Measurements from ENCODE around the gene DHRS2. TPM values are rescaled to one million over a fixed set of nuclear protein-coding genes. Genes with fewer than 3 reads are reported as not detected.
"Not testable (repeated sequence)": the region's sequence is repeated elsewhere in the genome, so short reads cannot be mapped to it uniquely, and the experiment has no call there.

DHRS2 gene
- polyA plus RNA-seq, 1 donor from 2014 or later, result 1.3 TPM

DNA sequence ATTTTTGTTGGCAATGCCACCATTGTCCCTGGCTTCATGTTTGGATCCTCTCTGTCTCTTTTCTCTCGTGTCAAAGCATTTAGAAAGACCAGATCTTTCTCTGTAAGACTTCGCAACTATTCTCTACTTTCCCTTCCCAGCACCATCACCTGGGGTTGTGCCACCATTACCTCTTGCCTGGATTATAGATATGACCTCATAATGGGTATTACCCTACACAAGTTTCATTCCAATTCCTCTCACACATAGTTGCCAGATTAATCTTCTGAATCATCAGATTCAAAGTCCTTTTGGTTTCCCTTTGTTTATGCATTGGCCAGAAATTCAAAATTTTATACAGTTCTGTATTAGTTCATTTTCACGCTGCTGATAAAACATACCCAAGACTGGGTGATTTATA, 27.2 kb upstream of the DHRS2 start:
- H3K9ac ChIP-seq (ENCODE audit: low read length), result no peak overlapping the region

DNA sequence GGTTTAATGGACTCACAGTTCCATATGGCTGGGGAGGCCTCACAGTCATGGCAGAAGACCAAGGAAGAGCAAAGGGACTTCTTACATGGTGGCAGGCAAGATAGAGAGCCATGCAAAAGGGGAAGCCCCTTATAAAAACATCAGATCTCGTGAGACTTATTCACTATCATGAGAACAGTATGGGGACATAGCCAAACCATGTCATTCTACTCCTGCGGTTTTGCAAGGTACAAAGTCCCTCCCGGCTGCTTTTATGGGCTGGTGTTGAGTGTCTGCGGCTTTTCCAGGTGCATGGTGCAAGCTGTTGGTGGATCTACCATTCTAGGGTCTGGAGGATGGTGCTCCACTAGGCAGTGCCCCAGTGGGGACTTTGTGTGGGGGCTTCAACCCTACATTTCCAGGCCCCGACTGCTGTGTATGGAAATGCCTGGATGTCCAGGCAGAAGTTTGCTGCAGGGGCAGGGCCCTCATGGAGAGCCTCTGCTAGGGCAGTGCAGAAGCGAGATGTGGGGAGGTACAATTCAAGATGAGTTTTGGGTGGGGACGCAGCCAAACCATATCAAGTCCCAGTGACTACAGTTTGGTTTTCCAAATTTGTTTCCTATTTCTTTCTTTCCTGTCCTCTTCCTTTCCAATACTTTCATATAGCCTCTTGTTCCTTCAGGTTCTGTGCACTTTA, 26.6 kb upstream of the DHRS2 start:
- H2AFZ ChIP-seq (ENCODE audit: low read depth, low read length); H3K36me3 ChIP-seq (ENCODE audit: insufficient read depth, low read length); H3F3A ChIP-seq (ENCODE audit: insufficient read depth, low read length, poor library complexity, severe bottlenecking); H3K4me3 ChIP-seq (ENCODE audit: low read length); H3K4me2 ChIP-seq (ENCODE audit: low read length); H3K9me3 ChIP-seq (ENCODE audit: low read length); H3K27me3 ChIP-seq (ENCODE audit: insufficient read depth, low read depth, low read length); H3K9ac ChIP-seq (ENCODE audit: low read length); H3K9me2 ChIP-seq (ENCODE audit: insufficient read depth, low read length); H3K27ac ChIP-seq (ENCODE audit: low read length); H3K79me2 ChIP-seq (replicated peaks; ENCODE audit: insufficient read depth, low read length); H4K20me1 ChIP-seq (ENCODE audit: insufficient read depth): not testable (repeated sequence)

More for the DNA sequence above, 27.2 kb upstream of the DHRS2 start:
- TF ChIP-seq EP300 (conservative IDR thresholded peaks at IDR 0.05; ENCODE audit: poor library complexity, severe bottlenecking) (no peak), SMC3 (conservative IDR thresholded peaks at IDR 0.05; ENCODE audit: poor library complexity) (no peak), RAD21 (conservative IDR thresholded peaks at IDR 0.05) (no peak), POLR2AphosphoS5 (IDR thresholded peaks at IDR 0.05) (no peak), EZH2 (IDR thresholded peaks at IDR 0.05; ENCODE audit: borderline replicate concordance, insufficient read depth, low read length, poor library complexity, severe bottlenecking) (no peak)
- TF ChIP-seq, protein P1, sequence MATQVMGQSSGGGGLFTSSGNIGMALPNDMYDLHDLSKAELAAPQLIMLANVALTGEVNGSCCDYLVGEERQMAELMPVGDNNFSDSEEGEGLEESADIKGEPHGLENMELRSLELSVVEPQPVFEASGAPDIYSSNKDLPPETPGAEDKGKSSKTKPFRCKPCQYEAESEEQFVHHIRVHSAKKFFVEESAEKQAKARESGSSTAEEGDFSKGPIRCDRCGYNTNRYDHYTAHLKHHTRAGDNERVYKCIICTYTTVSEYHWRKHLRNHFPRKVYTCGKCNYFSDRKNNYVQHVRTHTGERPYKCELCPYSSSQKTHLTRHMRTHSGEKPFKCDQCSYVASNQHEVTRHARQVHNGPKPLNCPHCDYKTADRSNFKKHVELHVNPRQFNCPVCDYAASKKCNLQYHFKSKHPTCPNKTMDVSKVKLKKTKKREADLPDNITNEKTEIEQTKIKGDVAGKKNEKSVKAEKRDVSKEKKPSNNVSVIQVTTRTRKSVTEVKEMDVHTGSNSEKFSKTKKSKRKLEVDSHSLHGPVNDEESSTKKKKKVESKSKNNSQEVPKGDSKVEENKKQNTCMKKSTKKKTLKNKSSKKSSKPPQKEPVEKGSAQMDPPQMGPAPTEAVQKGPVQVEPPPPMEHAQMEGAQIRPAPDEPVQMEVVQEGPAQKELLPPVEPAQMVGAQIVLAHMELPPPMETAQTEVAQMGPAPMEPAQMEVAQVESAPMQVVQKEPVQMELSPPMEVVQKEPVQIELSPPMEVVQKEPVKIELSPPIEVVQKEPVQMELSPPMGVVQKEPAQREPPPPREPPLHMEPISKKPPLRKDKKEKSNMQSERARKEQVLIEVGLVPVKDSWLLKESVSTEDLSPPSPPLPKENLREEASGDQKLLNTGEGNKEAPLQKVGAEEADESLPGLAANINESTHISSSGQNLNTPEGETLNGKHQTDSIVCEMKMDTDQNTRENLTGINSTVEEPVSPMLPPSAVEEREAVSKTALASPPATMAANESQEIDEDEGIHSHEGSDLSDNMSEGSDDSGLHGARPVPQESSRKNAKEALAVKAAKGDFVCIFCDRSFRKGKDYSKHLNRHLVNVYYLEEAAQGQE (IDR thresholded peaks at IDR 0.05; ENCODE audit: borderline replicate concordance), result no peak
- TF ChIP-seq, protein P2, sequence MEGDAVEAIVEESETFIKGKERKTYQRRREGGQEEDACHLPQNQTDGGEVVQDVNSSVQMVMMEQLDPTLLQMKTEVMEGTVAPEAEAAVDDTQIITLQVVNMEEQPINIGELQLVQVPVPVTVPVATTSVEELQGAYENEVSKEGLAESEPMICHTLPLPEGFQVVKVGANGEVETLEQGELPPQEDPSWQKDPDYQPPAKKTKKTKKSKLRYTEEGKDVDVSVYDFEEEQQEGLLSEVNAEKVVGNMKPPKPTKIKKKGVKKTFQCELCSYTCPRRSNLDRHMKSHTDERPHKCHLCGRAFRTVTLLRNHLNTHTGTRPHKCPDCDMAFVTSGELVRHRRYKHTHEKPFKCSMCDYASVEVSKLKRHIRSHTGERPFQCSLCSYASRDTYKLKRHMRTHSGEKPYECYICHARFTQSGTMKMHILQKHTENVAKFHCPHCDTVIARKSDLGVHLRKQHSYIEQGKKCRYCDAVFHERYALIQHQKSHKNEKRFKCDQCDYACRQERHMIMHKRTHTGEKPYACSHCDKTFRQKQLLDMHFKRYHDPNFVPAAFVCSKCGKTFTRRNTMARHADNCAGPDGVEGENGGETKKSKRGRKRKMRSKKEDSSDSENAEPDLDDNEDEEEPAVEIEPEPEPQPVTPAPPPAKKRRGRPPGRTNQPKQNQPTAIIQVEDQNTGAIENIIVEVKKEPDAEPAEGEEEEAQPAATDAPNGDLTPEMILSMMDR (IDR thresholded peaks at IDR 0.05; ENCODE audit: poor library complexity, severe bottlenecking), result no peak
- Histone ChIP-seq H3K27ac (ENCODE audit: low read length) (no peak overlapping the region), H3K9me2 (ENCODE audit: insufficient read depth, low read length) (no peaks in the 10 kb centered on the region), H3F3A (ENCODE audit: insufficient read depth, low read length, poor library complexity, severe bottlenecking) (no peaks in the 10 kb centered on the region), H3K9me3 (ENCODE audit: low read length) (no peaks in the 10 kb centered on the region), H2AFZ (ENCODE audit: low read depth, low read length) (no peak overlapping the region), H3K4me3 (ENCODE audit: low read length) (no peak overlapping the region), H3K27me3 (ENCODE audit: insufficient read depth, low read depth, low read length) (no peaks in the 10 kb centered on the region), H3K36me3 (ENCODE audit: insufficient read depth, low read length) (no peaks in the 10 kb centered on the region), H3K4me2 (ENCODE audit: low read length) (no peak overlapping the region), H4K20me1 (ENCODE audit: insufficient read depth) (no peaks in the 10 kb centered on the region), H3K79me2 (replicated peaks; ENCODE audit: insufficient read depth, low read length) (no peaks in the 10 kb centered on the region)
